Stomach smooth muscle (tissue), 2 donors: ENCODE results near the gene ABCB9.

Experiments used
- H3K27ac ChIP-seq: one replicate; pipeline ENCODE4 v1.7.0; 2013; ENCODE audit warnings: mild to moderate bottlenecking, low read length, inconsistent platforms
- H3K27me3 ChIP-seq, 2 donors: one replicate each; pipeline ENCODE4 v1.7.0; 2013; ENCODE audit warnings: low read length in 2 of 2; ENCODE audit not compliant: insufficient read depth in 2 of 2, control insufficient read depth in 1 of 2
- H3K36me3 ChIP-seq, 2 donors: one replicate each; pipeline ENCODE4 v1.7.0; 2013; ENCODE audit warnings: low read length in 2 of 2; ENCODE audit not compliant: control insufficient read depth in 2 of 2, insufficient read depth in 2 of 2
- H3K4me1 ChIP-seq: one replicate; pipeline ENCODE4 v1.7.0; 2013; ENCODE audit warnings: low read length; ENCODE audit not compliant: control insufficient read depth, insufficient read depth
- H3K4me3 ChIP-seq, 2 donors: one replicate each; pipeline ENCODE4 v1.7.0; 2013; ENCODE audit warnings: low read length in 2 of 2
- H3K9ac ChIP-seq, 2 donors: one replicate each; pipeline ENCODE4 v1.7.0; 2013; ENCODE audit warnings: low read length in 2 of 2, mild to moderate bottlenecking in 1 of 2
- H3K9me3 ChIP-seq, 2 donors: one replicate each; pipeline ENCODE4 v1.7.0; 2013; ENCODE audit warnings: low read length in 2 of 2; ENCODE audit not compliant: control insufficient read depth in 2 of 2
- donor health status: healthy.
- donor health status: Pancreatic carcinoma.

The ABCB9 gene

DNA sequence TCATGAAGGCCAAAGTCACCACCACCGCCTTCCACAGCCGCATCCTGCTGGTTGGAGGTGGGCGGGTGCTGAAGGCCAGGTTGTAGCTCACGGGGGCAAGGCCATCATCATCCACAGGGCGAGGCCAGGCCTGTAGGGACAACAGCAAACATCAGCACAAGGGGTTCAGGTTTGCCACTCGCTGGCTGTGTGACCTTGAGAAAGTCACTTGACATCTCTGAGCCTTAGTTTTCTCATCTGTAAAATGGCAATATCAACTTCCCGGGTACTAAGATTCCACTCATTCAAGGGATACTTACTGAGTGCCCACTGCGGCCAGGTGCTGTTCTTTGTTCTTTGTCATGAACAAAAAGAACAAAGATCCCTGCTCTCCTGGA lies 6.1 kb downstream of the ABCB9 start:
- H3K9ac ChIP-seq = no peak overlapping the region
- peaks cover 19% of the 10 kb centered on the region for H3K4me1 ChIP-seq
- no peak overlapping the region for H3K27ac ChIP-seq
- peaks cover 0 to 2% of the 10 kb centered on the region in 2 donors for H3K36me3 ChIP-seq
- H3K27me3 ChIP-seq = no peaks in the 10 kb centered on the region
- no peaks in the 10 kb centered on the region for H3K9me3 ChIP-seq
- H3K4me3 ChIP-seq = no peak overlapping the region

DNA sequence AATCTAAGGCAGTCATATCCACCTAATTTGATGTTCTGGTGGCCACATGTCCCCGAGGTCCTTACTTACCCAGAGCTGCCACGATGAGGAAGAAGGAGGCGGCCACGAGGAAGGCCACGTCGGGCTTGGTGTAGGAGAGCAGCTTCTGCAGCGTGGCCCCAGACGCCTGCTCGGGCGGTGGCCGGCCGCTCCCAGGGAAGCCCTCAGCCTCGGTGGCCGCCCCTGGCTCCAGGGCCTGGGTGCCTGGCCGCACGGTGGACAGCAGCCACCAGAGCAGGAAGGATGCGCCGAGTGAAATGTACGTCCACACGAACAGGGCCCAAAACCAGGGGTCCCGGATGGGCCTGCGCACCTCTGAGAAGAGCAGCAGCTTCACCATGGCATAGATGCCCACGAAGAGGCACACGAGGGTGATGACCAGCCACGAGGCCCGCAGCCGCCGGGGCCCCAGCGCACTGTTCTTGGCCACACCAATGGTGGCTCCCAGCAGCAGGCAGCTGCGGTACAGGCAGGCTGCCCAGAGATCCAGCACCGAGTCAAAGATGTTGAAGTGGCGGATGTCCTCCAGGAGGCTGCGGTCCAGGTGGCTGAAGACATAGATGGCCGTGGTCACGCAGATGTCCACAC lies 6.6 kb downstream of the ABCB9 start:
- no peak overlapping the region for H3K9ac ChIP-seq
- no peak overlapping the region for H3K4me3 ChIP-seq
- H3K27ac ChIP-seq = no peak overlapping the region
- H3K36me3 ChIP-seq = peaks cover 0 to 2% of the 10 kb centered on the region in 2 donors
- H3K9me3 ChIP-seq = no peaks in the 10 kb centered on the region
- H3K4me1 ChIP-seq = peaks cover 15% of the 10 kb centered on the region
- no peaks in the 10 kb centered on the region for H3K27me3 ChIP-seq

DNA sequence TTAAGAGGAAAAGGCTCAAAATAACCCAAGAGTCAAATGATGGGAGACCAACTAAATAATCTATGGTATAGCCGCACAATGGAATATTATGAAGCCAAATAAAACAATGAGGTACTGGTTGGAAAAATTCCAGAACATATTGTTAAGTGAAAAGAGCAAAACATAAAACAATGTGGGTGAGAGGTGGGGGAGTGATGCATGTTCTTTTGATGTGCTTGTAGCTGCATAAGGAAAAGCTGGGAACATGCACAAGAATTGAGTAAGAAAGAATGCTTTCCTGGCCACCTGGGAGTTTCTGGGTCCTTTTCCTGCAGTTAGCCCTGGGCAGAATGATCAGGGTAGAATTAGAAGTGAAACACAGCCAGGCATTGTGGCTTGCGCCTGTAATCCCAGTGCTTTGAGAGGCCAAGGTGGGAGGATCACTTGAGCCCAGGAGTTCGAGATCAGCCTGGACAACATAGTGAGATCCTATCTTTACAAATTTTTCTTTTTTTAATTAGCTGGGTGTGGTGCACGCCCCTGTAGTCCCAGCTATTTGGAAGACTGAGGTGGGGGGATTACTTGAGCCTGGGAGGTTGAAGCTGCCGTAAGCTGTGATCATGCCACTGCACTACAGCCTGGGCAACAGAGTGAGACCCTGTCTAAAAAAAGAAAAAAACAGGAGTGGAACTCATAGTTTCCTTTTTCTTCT lies 7.9 kb downstream of the ABCB9 start:
- H3K9me3 ChIP-seq = no peaks in the 10 kb centered on the region
- no peak overlapping the region for H3K27ac ChIP-seq
- H3K4me1 ChIP-seq = peaks cover 2% of the 10 kb centered on the region
- H3K27me3 ChIP-seq = no peaks in the 10 kb centered on the region
- H3K4me3 ChIP-seq = no peak overlapping the region
- H3K9ac ChIP-seq = no peak overlapping the region
- H3K36me3 ChIP-seq = peaks cover 0 to 2% of the 10 kb centered on the region in 2 donors

DNA sequence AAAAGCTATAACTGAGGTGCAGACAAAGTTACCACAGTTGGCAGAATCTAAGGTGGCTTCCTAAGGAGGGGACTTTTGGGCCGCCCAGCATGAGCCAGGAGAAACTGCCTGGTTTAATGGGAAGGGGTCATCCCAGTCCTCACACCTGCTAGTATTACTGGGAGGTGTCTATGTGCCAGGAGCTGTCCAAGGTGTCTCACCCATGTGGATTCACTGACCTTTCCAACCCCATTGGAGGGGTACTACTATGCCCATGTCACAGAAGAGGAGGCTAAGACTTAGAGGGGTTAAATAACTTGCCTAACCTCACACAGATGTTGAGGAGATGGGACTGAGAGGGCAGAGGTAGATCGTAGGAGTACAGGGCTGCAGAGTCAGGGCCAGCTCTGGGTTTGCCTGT lies 10.2 kb downstream of the ABCB9 start:
- Histone ChIP-seq H3K4me1 (no peaks in the 10 kb centered on the region), H3K9ac (no peak overlapping the region), H3K27ac (no peak overlapping the region), H3K4me3 (no peak overlapping the region), H3K36me3 (peaks cover 0 to 2% of the 10 kb centered on the region in 2 donors), H3K27me3 (no peaks in the 10 kb centered on the region), H3K9me3 (no peaks in the 10 kb centered on the region)

GRCh38 chr12:122955156-122955555 lies 11.1 kb downstream of the ABCB9 start:
- Histone ChIP-seq H3K36me3 (peaks cover 0 to 2% of the 10 kb centered on the region in 2 donors), H3K9me3 (no peaks in the 10 kb centered on the region), H3K4me3 (no peak overlapping the region), H3K4me1 (no peaks in the 10 kb centered on the region), H3K9ac (no peak overlapping the region), H3K27ac (no peak overlapping the region), H3K27me3 (no peaks in the 10 kb centered on the region)

- Histone ChIP-seq H3K9me3 (no peaks in the 10 kb centered on the region), H3K9ac (no peak overlapping the region), H3K27ac (no peak overlapping the region), H3K4me1 (peaks cover 3% of the 10 kb centered on the region), H3K36me3 (no peaks in the 10 kb centered on the region), H3K4me3 (no peak overlapping the region), H3K27me3 (no peaks in the 10 kb centered on the region)
Observed at GRCh38 chr12:122951979-122952892, 14.0 kb downstream of the ABCB9 start.

- H3K4me3 ChIP-seq = no peak overlapping the region
- no peak overlapping the region for H3K9ac ChIP-seq
- peaks cover 10% of the 10 kb centered on the region for H3K4me1 ChIP-seq
- no peak overlapping the region for H3K27ac ChIP-seq
- no peaks in the 10 kb centered on the region for H3K9me3 ChIP-seq
- no peaks in the 10 kb centered on the region for H3K36me3 ChIP-seq
- H3K27me3 ChIP-seq = no peaks in the 10 kb centered on the region
Observed at GRCh38 chr12:122951406-122951805, 14.9 kb downstream of the ABCB9 start.

- Histone ChIP-seq H3K27me3 (no peaks in the 10 kb centered on the region), H3K4me3 (no peak overlapping the region), H3K36me3 (no peaks in the 10 kb centered on the region), H3K9ac (no peak overlapping the region), H3K4me1 (peaks cover 11% of the 10 kb centered on the region), H3K27ac (no peak overlapping the region), H3K9me3 (no peaks in the 10 kb centered on the region)
Observed at GRCh38 chr12:122949816-122950675, 16.2 kb downstream of the ABCB9 start.

- Histone ChIP-seq H3K27me3 (no peaks in the 10 kb centered on the region), H3K9me3 (no peaks in the 10 kb centered on the region), H3K4me1 (peaks cover 15% of the 10 kb centered on the region), H3K27ac (no peak overlapping the region), H3K36me3 (no peaks in the 10 kb centered on the region), H3K9ac (no peak overlapping the region), H3K4me3 (no peak overlapping the region)
Observed at GRCh38 chr12:122949405-122949804, 16.9 kb downstream of the ABCB9 start.

- Histone ChIP-seq H3K27me3 (no peaks in the 10 kb centered on the region), H3K4me3 (no peak overlapping the region), H3K36me3 (no peaks in the 10 kb centered on the region), H3K9ac (no peak overlapping the region), H3K9me3 (no peaks in the 10 kb centered on the region), H3K4me1 (peaks cover 15% of the 10 kb centered on the region), H3K27ac (no peak overlapping the region)
Observed at GRCh38 chr12:122948605-122949004, 17.7 kb downstream of the ABCB9 start.
